ENCODE results near the gene RASSF4.

DNA sequence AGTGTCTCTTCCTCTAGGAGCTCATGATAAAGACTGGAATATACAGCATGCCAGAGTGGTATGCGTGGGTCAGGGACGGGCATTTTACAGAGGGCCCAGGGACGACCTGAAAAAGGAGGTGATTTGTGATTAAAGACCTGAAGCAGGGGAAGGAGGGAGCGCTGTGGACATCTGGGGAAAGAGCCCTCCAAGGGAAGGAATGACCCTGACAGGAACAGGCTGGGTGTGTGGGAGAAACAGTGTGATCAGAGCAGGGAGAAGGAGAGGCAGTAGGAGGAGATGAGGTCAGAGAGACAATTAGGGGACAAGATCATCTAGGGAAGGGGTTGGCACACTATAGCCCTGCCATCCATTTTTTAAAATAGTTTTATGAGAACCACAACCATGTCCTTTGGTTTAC is 3.4 kb upstream of the RASSF4 start:
- TF ChIP-seq POLR2A (IDR thresholded peaks at IDR 0.05; ENCODE audit: low read length) (no peak), GATA1 (IDR thresholded peaks at IDR 0.05; ENCODE audit: low read depth, low read length) (no peak)
